Eye (tissue), 1 donor: Measurements from ENCODE around the gene WFDC2.

Source experiments
- DNase-seq: peaks from one replicate; pipeline ENCODE4 v3.0.0-alpha.2; 2015

The WFDC2 gene

GRCh38 chr20:45501600-45501999 lies 32.0 kb downstream of the WFDC2 start:
- DNase-seq = no peak

GRCh38 chr20:45502561-45502960 lies 33.0 kb downstream of the WFDC2 start:
- DNase-seq = no peak

- no peak for DNase-seq
These were observed 33.9 kb downstream of the WFDC2 start for GRCh38 chr20:45503403-45503802.

- no peak for DNase-seq
These were observed 36.8 kb downstream of the WFDC2 start for GRCh38 chr20:45506398-45506797.

GRCh38 chr20:45507011-45507820 lies 37.7 kb downstream of the WFDC2 start:
- no peak for DNase-seq

- DNase-seq = no peak
These were observed 38.7 kb downstream of the WFDC2 start for GRCh38 chr20:45508068-45508886.

GRCh38 chr20:45509091-45509490 lies 39.5 kb downstream of the WFDC2 start:
- no peak for DNase-seq

- DNase-seq = no peak
These were observed 40.8 kb downstream of the WFDC2 start for GRCh38 chr20:45510242-45510862.

GRCh38 chr20:45515147-45515913 lies 45.8 kb downstream of the WFDC2 start, which contains the start of gene SPINT3:
Gene SPINT3 (minus strand): TSS chr20:45515622. CDS start chr20:45515608, 14 bp downstream.
- DNase-seq = no peak

- no peak for DNase-seq
These were observed 48.7 kb downstream of the WFDC2 start for GRCh38 chr20:45518282-45518681.

- DNase-seq = no peak
These were observed 54.3 kb downstream of the WFDC2 start for GRCh38 chr20:45523821-45524220.

GRCh38 chr20:45527294-45527693 lies 57.7 kb downstream of the WFDC2 start:
- no peak for DNase-seq
